ENCODE measurements around the gene CGAS. TPM values are rescaled to one million over a fixed set of nuclear protein-coding genes. Genes with fewer than 3 reads are reported as not detected.

Gene CGAS
- total RNA-seq, 4 donors from 2014 or later = 3.0 to 6.1 (median 5.1) TPM

GRCh38 chr6:73476723-73477122, 24.6 kb upstream of the CGAS start:
- TF ChIP-seq CTCF (IDR thresholded peaks at IDR 0.05; ENCODE audit: low read depth) = no peak

GRCh38 chr6:73471686-73472290, 19.7 kb upstream of the CGAS start:
- TF ChIP-seq CTCF (IDR thresholded peaks at IDR 0.05; ENCODE audit: low read depth) = no peak

GRCh38 chr6:73461537-73462350, 9.6 kb upstream of the CGAS start, which contains the start of gene MTO1:
TSS of gene MTO1 (plus strand) at chr6:73461737. CDS start at chr6:73461855, 118 bp downstream.
- no peak for TF ChIP-seq CTCF (IDR thresholded peaks at IDR 0.05; ENCODE audit: low read depth)

GRCh38 chr6:73460056-73460455, 8.0 kb upstream of the CGAS start:
- no peak for TF ChIP-seq CTCF (IDR thresholded peaks at IDR 0.05; ENCODE audit: low read depth)

- TF ChIP-seq CTCF (IDR thresholded peaks at IDR 0.05; ENCODE audit: low read depth) = no peak
These were observed 4.0 kb upstream of the CGAS start for GRCh38 chr6:73455865-73456629.

GRCh38 chr6:73451223-73452106, 632 bp downstream of the CGAS start:
- no peak for TF ChIP-seq CTCF (IDR thresholded peaks at IDR 0.05; ENCODE audit: low read depth)
